Lower lobe of right lung (tissue), 2 donors: ENCODE results near the gene SLAMF6. TPM values are rescaled to one million over a fixed set of nuclear protein-coding genes. Genes with fewer than 3 reads are reported as not detected.
A peak's percentile ranks its signal among the peaks of the same experiment; 100 is the strongest.

ENCODE experiments used
- ATAC-seq, 2 donors: fragments of 200-7000 bp; cut with Tn5 transposase; one replicate each; pipeline ENCODE4 v1.9.1; 2020 to 2022; ENCODE audit warnings: mild to moderate bottlenecking in 2 of 2, moderate library complexity in 2 of 2
- DNase-seq: peaks from one replicate; pipeline ENCODE4 v3.0.0-alpha.2; 2020
- H3K27ac ChIP-seq: fragments of 200-600 bp; one replicate; pipeline ENCODE4 v1.8.0; 2022
- H3K27me3 ChIP-seq: fragments of 200-600 bp; one replicate; pipeline ENCODE4 v1.8.0; 2022; ENCODE audit warnings: low read depth
- H3K36me3 ChIP-seq: fragments of 200-600 bp; one replicate; pipeline ENCODE4 v1.8.0; 2022; ENCODE audit warnings: mild to moderate bottlenecking
- H3K4me1 ChIP-seq: fragments of 200-600 bp; one replicate; pipeline ENCODE4 v1.8.0; 2022
- H3K4me3 ChIP-seq: fragments of 200-600 bp; one replicate; pipeline ENCODE4 v1.8.0; 2022; ENCODE audit warnings: mild to moderate bottlenecking
- H3K9me3 ChIP-seq: fragments of 200-600 bp; one replicate; pipeline ENCODE4 v1.8.0; 2022
- CTCF ChIP-seq: fragments of 200-600 bp; IDR thresholded peaks from one replicate; pipeline ENCODE4 v1.8.0; 2022; ENCODE audit warnings: antibody characterized with exemption, mild to moderate bottlenecking
- intact Hi-C: fragments of 100-400 bp; cut with DNase I; formaldehyde crosslinking; loops from one replicate; pipeline ENCODE4 v1.11.0; 2022
- total RNA-seq: library from RNA; stranded (reverse); fragmentation: NEBNext Ultra II Directional; extraction: Animal tissue kit (Norgen Biotek cat#: 25700); gene quantifications from one replicate; pipeline ENCODE4 v1.2.1, GENCODE V29; 2021
- donor health status: DM: no; HTN: yes; CAD: no; lungs with severe emphysema.

SLAMF6 gene
- total RNA-seq, 1 donor from 2014 or later, result 4.8 TPM

GRCh38 chr1:160553778-160554177 is 30.7 kb upstream of the SLAMF6 start:
- no peak for ATAC-seq

GRCh38 chr1:160552425-160552824 is 29.4 kb upstream of the SLAMF6 start:
- TF ChIP-seq CTCF, result no peak
- no peak overlapping the region for H3K27ac ChIP-seq
- no peaks in the 10 kb centered on the region for H3K9me3 ChIP-seq
- no peak overlapping the region for H3K4me3 ChIP-seq
- ATAC-seq (no peak), DNase-seq (no peak)
- peaks cover 18% of the 10 kb centered on the region for H3K36me3 ChIP-seq
- intact Hi-C loops, result no loop called here
- H3K27me3 ChIP-seq, result no peaks in the 10 kb centered on the region
- H3K4me1 ChIP-seq, result peaks cover 3% of the 10 kb centered on the region

More at GRCh38 chr1:160553778-160554177, 30.7 kb upstream of the SLAMF6 start:
- Histone ChIP-seq H3K27me3 (no peaks in the 10 kb centered on the region), H3K9me3 (no peaks in the 10 kb centered on the region), H3K4me1 (no peaks in the 10 kb centered on the region), H3K36me3 (peaks cover 18% of the 10 kb centered on the region), H3K27ac (no peak overlapping the region), H3K4me3 (no peak overlapping the region)
- intact Hi-C loops, result no loop called here
- no peak for TF ChIP-seq CTCF
- DNase-seq, result no peak

GRCh38 chr1:160550572-160551034 is 27.5 kb upstream of the SLAMF6 start:
- peak; percentile 27 for TF ChIP-seq CTCF
- ATAC-seq (peak in 1 of 2 donors; percentile 55), DNase-seq (peak; percentile 62)
- Histone ChIP-seq H3K4me1 (peaks cover 6% of the 10 kb centered on the region), H3K9me3 (no peaks in the 10 kb centered on the region), H3K27ac (no peak overlapping the region), H3K4me3 (no peak overlapping the region), H3K36me3 (peaks cover 18% of the 10 kb centered on the region), H3K27me3 (no peaks in the 10 kb centered on the region)
- intact Hi-C loops, result no loop called here

- DNase-seq, result no peak
- Histone ChIP-seq H3K4me1 (peaks cover 6% of the 10 kb centered on the region), H3K4me3 (no peak overlapping the region), H3K36me3 (peaks cover 18% of the 10 kb centered on the region), H3K27me3 (no peaks in the 10 kb centered on the region), H3K9me3 (no peaks in the 10 kb centered on the region), H3K27ac (no peak overlapping the region)
- no peak for TF ChIP-seq CTCF
- no peak for ATAC-seq
- intact Hi-C loops, result no loop called here
Observed at GRCh38 chr1:160549665-160550006, 26.6 kb upstream of the SLAMF6 start.

- DNase-seq, result no peak
- intact Hi-C loops, result no loop called here
- H3K27ac ChIP-seq, result no peak overlapping the region
- H3K9me3 ChIP-seq, result no peaks in the 10 kb centered on the region
- ATAC-seq, result no peak
- peaks cover 6% of the 10 kb centered on the region for H3K4me1 ChIP-seq
- no peaks in the 10 kb centered on the region for H3K27me3 ChIP-seq
- peaks cover 18% of the 10 kb centered on the region for H3K36me3 ChIP-seq
- no peak overlapping the region for H3K4me3 ChIP-seq
- no peak for TF ChIP-seq CTCF
Observed at GRCh38 chr1:160548960-160549664, 26.1 kb upstream of the SLAMF6 start.
